ENCODE results near the gene B4GALT5. TPM values are rescaled to one million over a fixed set of nuclear protein-coding genes. Genes with fewer than 3 reads are reported as not detected.
"Not testable (repeated sequence)": the region's sequence is repeated elsewhere in the genome, so short reads cannot be mapped to it uniquely, and the experiment has no call there.

B4GALT5 gene
- total RNA-seq, 4 donors from 2014 or later, result 13.5 to 59.0 (median 25.0) TPM

GRCh38 chr20:49674383-49675352, 39.0 kb downstream of the B4GALT5 start:
- H3K27me3 ChIP-seq, result no peaks in the 10 kb centered on the region
- no peak for DNase-seq
- no peaks in the 10 kb centered on the region for H3K36me3 ChIP-seq
- H3K4me1 ChIP-seq, result peaks cover 0 to 13% of the 10 kb centered on the region in 2 donors
- H3K9me3 ChIP-seq, result no peaks in the 10 kb centered on the region
- intact Hi-C loops (cut with DNase I; ENCODE audit: low total_unique reads), result no loop called here
- H3K27ac ChIP-seq, result no peak overlapping the region
- no peak for TF ChIP-seq POLR2A (IDR thresholded peaks at IDR 0.05)
- no peak overlapping the region for H3K4me3 ChIP-seq

GRCh38 chr20:49672096-49672664, 41.5 kb downstream of the B4GALT5 start:
- Histone ChIP-seq H3K27ac (no peak overlapping the region), H3K36me3 (no peaks in the 10 kb centered on the region), H3K9me3 (no peaks in the 10 kb centered on the region), H3K4me3 (no peak overlapping the region), H3K4me1 (peaks cover 0 to 13% of the 10 kb centered on the region in 2 donors), H3K27me3 (no peaks in the 10 kb centered on the region)
- TF ChIP-seq CTCF (IDR thresholded peaks at IDR 0.05), result no peak
- intact Hi-C loops (cut with DNase I; ENCODE audit: low total_unique reads), result no loop called here
- no peak for DNase-seq

- no peak overlapping the region for H3K27ac ChIP-seq
- H3K36me3 ChIP-seq, result no peaks in the 10 kb centered on the region
- peaks cover 0 to 13% of the 10 kb centered on the region in 2 donors for H3K4me1 ChIP-seq
- intact Hi-C loops (cut with DNase I; ENCODE audit: low total_unique reads), result no loop called here
- no peaks in the 10 kb centered on the region for H3K27me3 ChIP-seq
- TF ChIP-seq POLR2A (IDR thresholded peaks at IDR 0.05) (no peak), CTCF (IDR thresholded peaks at IDR 0.05) (no peak)
- no peak for DNase-seq
- H3K9me3 ChIP-seq, result no peaks in the 10 kb centered on the region
- H3K4me3 ChIP-seq, result no peak overlapping the region
These were observed 42.2 kb downstream of the B4GALT5 start for GRCh38 chr20:49671433-49671832.

- Histone ChIP-seq H3K4me3 (peak overlapping the region in 1 of 2 donors; percentile 6), H3K27ac (no peak overlapping the region), H3K9me3 (no peaks in the 10 kb centered on the region), H3K4me1 (peaks cover 0 to under 1% of the 10 kb centered on the region in 2 donors), H3K27me3 (no peaks in the 10 kb centered on the region), H3K36me3 (no peaks in the 10 kb centered on the region)
- TF ChIP-seq POLR2A (IDR thresholded peaks at IDR 0.05) (no peak), CTCF (IDR thresholded peaks at IDR 0.05) (no peak)
- no peak for DNase-seq
- intact Hi-C loops (cut with DNase I; ENCODE audit: low total_unique reads), result no loop called here
These were observed 44.0 kb downstream of the B4GALT5 start for GRCh38 chr20:49669601-49670189.

- H3K4me3 ChIP-seq; H3K27ac ChIP-seq; H3K9me3 ChIP-seq; H3K4me1 ChIP-seq; H3K36me3 ChIP-seq; DNase-seq; H3K27me3 ChIP-seq; intact Hi-C loops (cut with DNase I; ENCODE audit: low total_unique reads): not testable (repeated sequence)
These were observed 44.8 kb downstream of the B4GALT5 start for GRCh38 chr20:49668878-49669195.
